HepG2 (cell line): ENCODE data around the gene TNK1. TPM values are rescaled to one million over a fixed set of nuclear protein-coding genes. Genes with fewer than 3 reads are reported as not detected.
A peak's percentile ranks its signal among the peaks of the same experiment; 100 is the strongest.

Experiments used
- DNMT1 ChIP-seq: sonication (generic); formaldehyde crosslinking; IDR thresholded peaks from 2 replicates; pipeline ENCODE4 v1.5.1; 2020; ENCODE audit warnings: mild to moderate bottlenecking, missing genetic modification reagents
- DZIP1 ChIP-seq: sonication (generic); formaldehyde crosslinking; IDR thresholded peaks from 2 replicates; pipeline ENCODE4 v1.5.0; 2020; ENCODE audit warnings: mild to moderate bottlenecking, missing genetic modification reagents
- HOXA3 ChIP-seq: sonication (generic); formaldehyde crosslinking; IDR thresholded peaks from 2 replicates; pipeline ENCODE4 v1.5.0; 2020; ENCODE audit warnings: missing genetic modification reagents
- JUNB ChIP-seq: sonication (generic); formaldehyde crosslinking; IDR thresholded peaks from 2 replicates; pipeline ENCODE4 v1.8.0; 2022; ENCODE audit warnings: missing genetic modification reagents, mild to moderate bottlenecking, borderline replicate concordance
- KLF13 ChIP-seq: sonication (generic); formaldehyde crosslinking; IDR thresholded peaks from 2 replicates; pipeline ENCODE4 v1.4.0; 2020; ENCODE audit warnings: mild to moderate bottlenecking, missing genetic modification reagents
- SAFB2 ChIP-seq: sonication (generic); formaldehyde crosslinking; IDR thresholded peaks from 2 replicates; pipeline ENCODE4 v1.5.1; 2020; ENCODE audit warnings: missing genetic modification reagents, low read depth, mild to moderate bottlenecking, borderline replicate concordance
- ZBTB10 ChIP-seq: sonication (generic); formaldehyde crosslinking; IDR thresholded peaks from 2 replicates; pipeline ENCODE4 v1.4.0; 2020; ENCODE audit warnings: missing genetic modification reagents, borderline replicate concordance
- ZEB1 ChIP-seq: IDR thresholded peaks from 2 replicates; pipeline ENCODE4 v1.6.1; 2012; ENCODE audit warnings: mild to moderate bottlenecking, low read depth, inconsistent platforms; ENCODE audit not compliant: insufficient replicate concordance
- ZHX2 ChIP-seq, 2 experiments: sonication (generic) in 1 of 2; formaldehyde crosslinking in 1 of 2; IDR thresholded peaks; 2 replicates each; pipeline versions ENCODE4 v1.6.1 to v1.9.0; 2014 to 2022; ENCODE audit warnings: antibody characterized with exemption in 1 of 2, borderline replicate concordance in 1 of 2, inconsistent platforms in 1 of 2, low read depth in 1 of 2, missing genetic modification reagents in 1 of 2
- ZNF569 ChIP-seq: sonication (generic); formaldehyde crosslinking; IDR thresholded peaks from 2 replicates; pipeline ENCODE4 v1.5.0; 2020; ENCODE audit warnings: mild to moderate bottlenecking, missing genetic modification reagents, moderate library complexity, borderline replicate concordance
- ZNF724P ChIP-seq: sonication (generic); formaldehyde crosslinking; IDR thresholded peaks from 2 replicates; pipeline ENCODE4 v1.8.0; 2022; ENCODE audit warnings: missing genetic modification reagents, borderline replicate concordance
- polyA plus RNA-seq, 8 experiments: library from polyadenylated mRNA; depleted of rRNA in 3 of 8; stranded (reverse) in 7 of 8; unstranded in 1 of 8; fragments of >200 nt; fragmentation: Illumina TruSeq in 4 of 8; extraction: Trizol in 4 of 8; gene quantifications; 2 replicates each; pipeline versions ENCODE4 v1.2.1 to v1.2.3, GENCODE V29; 2011 to 2016; ENCODE audit warnings: low read depth in 4 of 8, missing spikeins in 1 of 8, mixed read lengths in 1 of 8; ENCODE audit not compliant: insufficient read depth in 1 of 8
- total RNA-seq, 5 experiments: library from RNA; depleted of rRNA; stranded (reverse); fragments of >200 nt; fragmentation: Illumina TruSeq; extraction: Trizol; gene quantifications; 2 replicates each; pipeline ENCODE4 v1.2.3, GENCODE V29; 2016; ENCODE audit warnings: low read depth in 1 of 5

The TNK1 gene
- total and polyA plus RNA-seq, 2 of the 13 experiments (the other 11 are each of a cell fraction or from before 2014, with no cell fraction given) = 2.0 to 3.5 TPM

- peak; percentile 26; the same call in 1 of the 2 replicates for TF ChIP-seq ZBTB10
- no peak for TF ChIP-seq JUNB (CRISPR knock-in tag)
- TF ChIP-seq ZNF724P (CRISPR knock-in tag) = no peak
- 0 out of 2 replicates have a peak, but pooled peaks have one; percentile 60 for TF ChIP-seq SAFB2 (CRISPR knock-in tag)
- 0 out of 2 replicates have a peak, but pooled peaks have one; percentile 8 for TF ChIP-seq DNMT1 (CRISPR knock-in tag)
- 0 out of 2 replicates have a peak, but pooled peaks have one; percentile 24 for TF ChIP-seq KLF13 (CRISPR knock-in tag)
- TF ChIP-seq ZNF569 (CRISPR knock-in tag) = no peak
- TF ChIP-seq ZHX2 (IDR thresholded peaks at IDR 0.05; ENCODE audit: low read depth) = no peak
- no peak for TF ChIP-seq ZHX2 (CRISPR knock-in tag; IDR thresholded peaks at IDR 0.05; ENCODE audit: borderline replicate concordance)
- TF ChIP-seq ZEB1 = no peak
- TF ChIP-seq DZIP1 = no peak
- TF ChIP-seq HOXA3 (CRISPR knock-in tag) = peak; percentile 15; the same call in 1 of the 2 replicates
Observed at GRCh38 chr17:7351665-7352502, 29.0 kb upstream of the TNK1 start, which contains the start of gene KCTD11 (continued).
